SK-N-SH (cell line): Measurements from ENCODE around the gene GALNT12. TPM values are rescaled to one million over a fixed set of nuclear protein-coding genes. Genes with fewer than 3 reads are reported as not detected.

Experiments
- CTCF ChIA-PET: fragments of 300-600, 350-600 bp; formaldehyde crosslinking; extraction: SDS; loops from one replicate; lab custom pipeline; 2021; lab: Yijun Ruan, JAX
- POLR2A ChIA-PET: fragments of 350-600 bp; sonication (Branson Sonifier 250); formaldehyde crosslinking; extraction: SDS; loops from one replicate; lab custom pipeline; 2020; ENCODE audit warnings: antibody characterized with exemption, inconsistent platforms; lab: Yijun Ruan, JAX
- DNase-seq: peaks from one replicate; pipeline ENCODE4 v3.0.0; 2012
- H2AFZ ChIP-seq: fragments of 200-600 bp; sonication (generic); 2 replicates; pipeline ENCODE4 v1.8.1; 2016; ENCODE audit warnings: antibody characterized with exemption, mild to moderate bottlenecking, low read depth
- H3F3A ChIP-seq: fragments of 200-600 bp; sonication (generic); replicated peaks from 2 replicates; pipeline ENCODE3; 2016; ENCODE audit warnings: antibody characterized with exemption, mild to moderate bottlenecking; ENCODE audit not compliant: insufficient read depth
- H3K27ac ChIP-seq, 2 experiments: fragments of 200-500 bp in 1 of 2; fragments of 200-600 bp in 1 of 2; sonication (Bioruptor generic) in 1 of 2; sonication (generic), shearing (Covaris generic) in 1 of 2; 2 replicates each; pipeline versions ENCODE4 v1.5.1 to v1.6.1; 2014 to 2016; ENCODE audit warnings: low read depth in 2 of 2, inconsistent platforms in 1 of 2, low read length in 1 of 2, mild to moderate bottlenecking in 1 of 2, mixed read lengths in 1 of 2
- H3K27me3 ChIP-seq: fragments of 200-600 bp; sonication (generic), shearing (Covaris generic); 2 replicates; pipeline ENCODE4 v1.6.1; 2016; ENCODE audit warnings: mixed run types; ENCODE audit not compliant: insufficient read depth
- H3K36me3 ChIP-seq, 2 experiments: fragments of 200-500 bp in 1 of 2; fragments of 200-600 bp in 1 of 2; sonication (Bioruptor generic) in 1 of 2; sonication (generic) in 1 of 2; replicated peaks in 1 of 2; 2 replicates each; pipeline versions ENCODE3 to v1.5.1; 2014 to 2016; ENCODE audit warnings: low read length in 1 of 2, mild to moderate bottlenecking in 1 of 2; ENCODE audit not compliant: insufficient read depth in 2 of 2, control insufficient read depth in 1 of 2
- H3K4me1 ChIP-seq, 2 experiments: fragments of 200-500 bp in 1 of 2; fragments of 200-600 bp in 1 of 2; sonication (Bioruptor generic) in 1 of 2; sonication (generic), shearing (Covaris generic) in 1 of 2; 2 replicates each; pipeline versions ENCODE4 v1.5.1 to v1.6.1; 2014 to 2016; ENCODE audit warnings: low read depth in 1 of 2, low read length in 1 of 2, mixed run types in 1 of 2; ENCODE audit not compliant: insufficient read depth in 2 of 2, control insufficient read depth in 1 of 2
- H3K4me2 ChIP-seq: fragments of 200-600 bp; sonication (generic), shearing (Covaris generic); 2 replicates; pipeline ENCODE4 v1.6.1; 2017; ENCODE audit warnings: mixed run types
- H3K4me3 ChIP-seq, 2 experiments: fragments of 200-500 bp in 1 of 2; fragments of 200-600 bp in 1 of 2; sonication (Bioruptor generic) in 1 of 2; sonication (generic), shearing (Covaris generic) in 1 of 2; 2 replicates each; pipeline versions ENCODE4 v1.5.1 to v1.8.1; 2014 to 2016; ENCODE audit warnings: low read depth in 2 of 2, inconsistent platforms in 1 of 2, low read length in 1 of 2, mild to moderate bottlenecking in 1 of 2, mixed read lengths in 1 of 2, moderate library complexity in 1 of 2
- H3K79me2 ChIP-seq: fragments of 200-600 bp; sonication (generic); 2 replicates; pipeline ENCODE4 v1.8.1; 2017; ENCODE audit warnings: mild to moderate bottlenecking; ENCODE audit not compliant: insufficient read depth
- H3K9ac ChIP-seq: fragments of 200-600 bp; sonication (generic); 2 replicates; pipeline ENCODE4 v1.6.1; 2017; ENCODE audit warnings: mixed run types
- H3K9me2 ChIP-seq: fragments of 200-600 bp; sonication (generic); 2 replicates; pipeline ENCODE4 v1.6.1; 2017; ENCODE audit warnings: mixed run types
- H3K9me3 ChIP-seq: fragments of 200-600 bp; sonication (generic); 2 replicates; pipeline ENCODE4 v1.6.1; 2017; ENCODE audit warnings: mixed run types, mild to moderate bottlenecking, moderate library complexity
- H4K20me1 ChIP-seq: fragments of 200-600 bp; sonication (generic); 2 replicates; pipeline ENCODE4 v1.6.1; 2017; ENCODE audit warnings: mild to moderate bottlenecking, mixed run types; ENCODE audit not compliant: insufficient read depth
- CHD2 ChIP-seq: fragments of 150-350 bp; IDR thresholded peaks from 2 replicates; pipeline ENCODE4 v1.6.1; 2018; ENCODE audit warnings: low read length; ENCODE audit not compliant: partially characterized antibody
- ELF1 ChIP-seq: IDR thresholded peaks from 2 replicates; pipeline ENCODE4 v1.4.0; 2012
- EP300 ChIP-seq, 2 experiments: IDR thresholded peaks; 2 replicates each; pipeline versions ENCODE4 v1.4.0 to v1.6.1; 2012; ENCODE audit warnings: borderline replicate concordance in 1 of 2, low read depth in 1 of 2, low read length in 1 of 2
- EZH2phosphoT487 ChIP-seq: fragments of 200-600 bp; sonication (generic); IDR thresholded peaks from 2 replicates; pipeline ENCODE4 v1.6.1; 2017; ENCODE audit warnings: low read depth, mixed run types, mild to moderate bottlenecking, antibody characterized with exemption, moderate library complexity, borderline replicate concordance
- FOXM1 ChIP-seq: IDR thresholded peaks from 2 replicates; pipeline ENCODE4 v1.4.0; 2012; ENCODE audit warnings: low read depth, mild to moderate bottlenecking
- GABPA ChIP-seq: IDR thresholded peaks from 2 replicates; pipeline ENCODE4 v1.4.0; 2012; ENCODE audit warnings: low read depth, mild to moderate bottlenecking
- GATA2 ChIP-seq: sonication (generic); formaldehyde crosslinking; IDR thresholded peaks from 2 replicates; pipeline ENCODE4 v1.5.0; 2020; ENCODE audit warnings: mild to moderate bottlenecking, missing genetic modification reagents
- JUND ChIP-seq: IDR thresholded peaks from 2 replicates; pipeline ENCODE4 v1.4.0; 2012
- MAX ChIP-seq: IDR thresholded peaks from 2 replicates; pipeline ENCODE4 v1.4.0; 2012; ENCODE audit warnings: low read depth
- MEF2A ChIP-seq: IDR thresholded peaks from 2 replicates; pipeline ENCODE4 v1.4.0; 2012; ENCODE audit warnings: low read depth, borderline replicate concordance
- MXI1 ChIP-seq: IDR thresholded peaks from 2 replicates; pipeline ENCODE4 v1.6.1; 2012; ENCODE audit warnings: mild to moderate bottlenecking, low read depth, low read length, improper control_type of control experiment
- NFIC ChIP-seq: IDR thresholded peaks from 2 replicates; pipeline ENCODE4 v1.4.0; 2012; ENCODE audit warnings: borderline replicate concordance
- NRF1 ChIP-seq: IDR thresholded peaks from 2 replicates; pipeline ENCODE4 v1.6.1; 2012; ENCODE audit warnings: low read depth, mild to moderate bottlenecking, low read length
- POLR2AphosphoS5 ChIP-seq: IDR thresholded peaks from 2 replicates; pipeline ENCODE4 v1.6.1; 2012; ENCODE audit warnings: low read depth, low read length
- RAD21 ChIP-seq: IDR thresholded peaks from 2 replicates; pipeline ENCODE4 v1.6.1; 2012; ENCODE audit warnings: mild to moderate bottlenecking, low read length
- RCOR1 ChIP-seq: fragments of 150-350 bp; IDR thresholded peaks from 2 replicates; pipeline ENCODE4 v1.6.1; 2017; ENCODE audit warnings: antibody characterized with exemption, low read length
- RXRA ChIP-seq: IDR thresholded peaks from 2 replicates; pipeline ENCODE4 v1.4.0; 2012; ENCODE audit warnings: low read depth, mild to moderate bottlenecking, borderline replicate concordance
- SIN3A ChIP-seq: IDR thresholded peaks from 2 replicates; pipeline ENCODE4 v1.6.1; 2012; ENCODE audit warnings: low read depth, mild to moderate bottlenecking, low read length, moderate library complexity, borderline replicate concordance
- TAF1 ChIP-seq: IDR thresholded peaks from 2 replicates; pipeline ENCODE4 v1.6.1; 2012; ENCODE audit warnings: low read depth, mild to moderate bottlenecking, low read length, moderate library complexity, borderline replicate concordance
- TCF12 ChIP-seq: IDR thresholded peaks from 2 replicates; pipeline ENCODE4 v1.4.0; 2012
- YY1 ChIP-seq: IDR thresholded peaks from 2 replicates; pipeline ENCODE4 v1.4.0; 2012; ENCODE audit warnings: low read depth, mild to moderate bottlenecking
- WGBS: methylation state at CpG from one replicate; pipeline ENCODE4 v1.1.6; 2017; ENCODE audit warnings: low lambda C conversion rate; 5-methylcytosine and 5-hydroxymethylcytosine counted together
- polyA plus RNA-seq, 3 experiments: library from polyadenylated mRNA; depleted of rRNA; stranded (reverse); fragments of >200 nt; gene quantifications; 2 replicates each; pipeline ENCODE4 v1.2.3, GENCODE V29; 2012
- TF ChIP-seq, protein P1 (sequence below): IDR thresholded peaks from 2 replicates; pipeline ENCODE4 v1.4.0; 2012; ENCODE audit warnings: low read depth, borderline replicate concordance
- TF ChIP-seq, protein P2 (sequence below): IDR thresholded peaks from 2 replicates; pipeline ENCODE4 v1.6.1; 2012; ENCODE audit warnings: mild to moderate bottlenecking, low read depth, low read length, moderate library complexity

The GALNT12 gene
- polyA plus RNA-seq, 1 of the 3 experiments (the other 2 are of a cell fraction): 7.4 TPM

DNA sequence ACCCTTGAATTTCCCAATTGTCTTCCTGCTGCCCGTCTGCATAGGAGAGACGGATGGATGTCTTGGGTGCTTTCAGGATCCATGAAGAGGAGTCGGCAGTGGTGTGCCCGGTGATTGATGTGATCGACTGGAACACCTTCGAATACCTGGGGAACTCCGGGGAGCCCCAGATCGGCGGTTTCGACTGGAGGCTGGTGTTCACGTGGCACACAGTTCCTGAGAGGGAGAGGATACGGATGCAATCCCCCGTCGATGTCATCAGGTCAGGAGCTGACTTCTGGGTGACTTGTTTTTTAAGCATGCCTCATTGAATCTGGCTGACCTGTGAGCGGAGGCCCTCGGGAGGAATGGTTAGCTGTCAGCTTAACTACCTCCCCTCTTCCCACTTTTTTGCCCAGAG lies 24.2 kb downstream of the GALNT12 start:
- Histone ChIP-seq H3K9ac (no peak overlapping the region), H3K27ac (no peak overlapping the region), H3K36me3 (no peaks in the 10 kb centered on the region), H3K79me2 (no peaks in the 10 kb centered on the region), H3F3A (no peaks in the 10 kb centered on the region), H2AFZ (no peak overlapping the region), H4K20me1 (no peaks in the 10 kb centered on the region), H3K4me2 (no peak overlapping the region), H3K4me1 (no peaks in the 10 kb centered on the region), H3K9me3 (no peaks in the 10 kb centered on the region), H3K4me3 (no peak overlapping the region), H3K27me3 (no peaks in the 10 kb centered on the region), H3K9me2 (no peaks in the 10 kb centered on the region)
- ChIA-PET CTCF (interaction anchor here (0.6 kb wide), 1 partner anchor 183 kb away, joined by 3 read pairs; no protein-coding TSS in a partner anchor), POLR2A (no interaction called here)
- DNase-seq: no peak
- WGBS: 97% methylated on average over 14 of the region's 16 CpGs
- TF ChIP-seq ELF1: no peak
- no peak for TF ChIP-seq TCF12
- TF ChIP-seq MXI1: no peak
- TF ChIP-seq NFIC: no peak
- TF ChIP-seq JUND: no peak
- TF ChIP-seq, protein P1, sequence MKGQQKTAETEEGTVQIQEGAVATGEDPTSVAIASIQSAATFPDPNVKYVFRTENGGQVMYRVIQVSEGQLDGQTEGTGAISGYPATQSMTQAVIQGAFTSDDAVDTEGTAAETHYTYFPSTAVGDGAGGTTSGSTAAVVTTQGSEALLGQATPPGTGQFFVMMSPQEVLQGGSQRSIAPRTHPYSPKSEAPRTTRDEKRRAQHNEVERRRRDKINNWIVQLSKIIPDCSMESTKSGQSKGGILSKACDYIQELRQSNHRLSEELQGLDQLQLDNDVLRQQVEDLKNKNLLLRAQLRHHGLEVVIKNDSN: no peak
- no peak for TF ChIP-seq SIN3A
- TF ChIP-seq RAD21: no peak
- no peak for TF ChIP-seq EZH2phosphoT487
- TF ChIP-seq RCOR1: no peak
- TF ChIP-seq TAF1: no peak
- TF ChIP-seq GATA2 (CRISPR knock-in tag): no peak
- no peak for TF ChIP-seq MAX
- TF ChIP-seq, protein P2, sequence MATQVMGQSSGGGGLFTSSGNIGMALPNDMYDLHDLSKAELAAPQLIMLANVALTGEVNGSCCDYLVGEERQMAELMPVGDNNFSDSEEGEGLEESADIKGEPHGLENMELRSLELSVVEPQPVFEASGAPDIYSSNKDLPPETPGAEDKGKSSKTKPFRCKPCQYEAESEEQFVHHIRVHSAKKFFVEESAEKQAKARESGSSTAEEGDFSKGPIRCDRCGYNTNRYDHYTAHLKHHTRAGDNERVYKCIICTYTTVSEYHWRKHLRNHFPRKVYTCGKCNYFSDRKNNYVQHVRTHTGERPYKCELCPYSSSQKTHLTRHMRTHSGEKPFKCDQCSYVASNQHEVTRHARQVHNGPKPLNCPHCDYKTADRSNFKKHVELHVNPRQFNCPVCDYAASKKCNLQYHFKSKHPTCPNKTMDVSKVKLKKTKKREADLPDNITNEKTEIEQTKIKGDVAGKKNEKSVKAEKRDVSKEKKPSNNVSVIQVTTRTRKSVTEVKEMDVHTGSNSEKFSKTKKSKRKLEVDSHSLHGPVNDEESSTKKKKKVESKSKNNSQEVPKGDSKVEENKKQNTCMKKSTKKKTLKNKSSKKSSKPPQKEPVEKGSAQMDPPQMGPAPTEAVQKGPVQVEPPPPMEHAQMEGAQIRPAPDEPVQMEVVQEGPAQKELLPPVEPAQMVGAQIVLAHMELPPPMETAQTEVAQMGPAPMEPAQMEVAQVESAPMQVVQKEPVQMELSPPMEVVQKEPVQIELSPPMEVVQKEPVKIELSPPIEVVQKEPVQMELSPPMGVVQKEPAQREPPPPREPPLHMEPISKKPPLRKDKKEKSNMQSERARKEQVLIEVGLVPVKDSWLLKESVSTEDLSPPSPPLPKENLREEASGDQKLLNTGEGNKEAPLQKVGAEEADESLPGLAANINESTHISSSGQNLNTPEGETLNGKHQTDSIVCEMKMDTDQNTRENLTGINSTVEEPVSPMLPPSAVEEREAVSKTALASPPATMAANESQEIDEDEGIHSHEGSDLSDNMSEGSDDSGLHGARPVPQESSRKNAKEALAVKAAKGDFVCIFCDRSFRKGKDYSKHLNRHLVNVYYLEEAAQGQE: no peak
- TF ChIP-seq EP300 (IDR thresholded peaks at IDR 0.05; ENCODE audit: borderline replicate concordance in 1 of 2, low read depth in 1 of 2, low read length in 1 of 2): no peak

GRCh38 chr9:98832768-98833089 lies 25.3 kb downstream of the GALNT12 start:
- Histone ChIP-seq H3K4me2 (no peak overlapping the region), H3K9ac (no peak overlapping the region), H3F3A (no peaks in the 10 kb centered on the region), H3K36me3 (no peaks in the 10 kb centered on the region), H3K4me1 (no peaks in the 10 kb centered on the region), H3K4me3 (no peak overlapping the region), H2AFZ (no peak overlapping the region), H4K20me1 (no peaks in the 10 kb centered on the region), H3K27me3 (no peaks in the 10 kb centered on the region), H3K9me3 (no peaks in the 10 kb centered on the region), H3K79me2 (no peaks in the 10 kb centered on the region), H3K27ac (no peak overlapping the region), H3K9me2 (no peaks in the 10 kb centered on the region)
- POLR2A ChIA-PET: no interaction called here
- DNase-seq: no peak
- CTCF ChIA-PET: no interaction called here
- 89% methylated on average over 1 of the region's 1 CpG for WGBS
- no peak for TF ChIP-seq POLR2AphosphoS5
- TF ChIP-seq EZH2phosphoT487: no peak
- no peak for TF ChIP-seq MEF2A
- TF ChIP-seq FOXM1: no peak
- TF ChIP-seq RCOR1: no peak
- no peak for TF ChIP-seq TAF1
- no peak for TF ChIP-seq NRF1
- no peak for TF ChIP-seq YY1
- no peak for TF ChIP-seq GABPA
- no peak for TF ChIP-seq RXRA
- no peak for TF ChIP-seq CHD2
- no peak for TF ChIP-seq EP300 (IDR thresholded peaks at IDR 0.05; ENCODE audit: borderline replicate concordance in 1 of 2, low read depth in 1 of 2, low read length in 1 of 2)
- TF ChIP-seq RAD21: no peak
